ENCODE results near the gene SERPINA12. TPM values are rescaled to one million over a fixed set of nuclear protein-coding genes. Genes with fewer than 3 reads are reported as not detected.

SERPINA12 gene
- total and polyA plus RNA-seq, 10 of the 15 experiments (the other 5 are each of a cell fraction or from before 2014, with no cell fraction given) = not detected

DNA sequence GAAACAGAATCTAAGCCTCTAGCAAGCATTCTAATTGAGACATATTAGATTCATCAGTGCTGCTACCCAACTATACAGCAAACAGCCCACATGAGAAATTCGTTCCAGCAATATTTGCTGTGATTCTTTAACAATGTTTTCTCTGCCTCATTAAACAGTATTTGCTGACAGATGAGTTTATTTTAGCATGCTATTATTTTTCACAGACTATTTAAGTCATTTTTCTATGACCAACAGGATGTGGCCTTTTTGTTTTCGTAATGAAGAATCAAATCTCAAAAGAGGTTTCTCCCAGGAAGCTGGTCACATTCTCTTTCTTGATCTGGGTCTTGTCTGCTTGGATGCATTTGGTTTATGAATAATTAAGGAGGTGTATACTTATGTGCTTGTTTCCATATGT, 23.2 kb upstream of the SERPINA12 start:
- no TSS peak for BruUV-seq (replicated peaks)
- TF ChIP-seq RUNX3 (IDR thresholded peaks at IDR 0.05; ENCODE audit: low read length) = peak; percentile 27
- no peak for TF ChIP-seq IRF4 (IDR thresholded peaks at IDR 0.05; ENCODE audit: low read depth, low read length)
- TF ChIP-seq, protein P1, sequence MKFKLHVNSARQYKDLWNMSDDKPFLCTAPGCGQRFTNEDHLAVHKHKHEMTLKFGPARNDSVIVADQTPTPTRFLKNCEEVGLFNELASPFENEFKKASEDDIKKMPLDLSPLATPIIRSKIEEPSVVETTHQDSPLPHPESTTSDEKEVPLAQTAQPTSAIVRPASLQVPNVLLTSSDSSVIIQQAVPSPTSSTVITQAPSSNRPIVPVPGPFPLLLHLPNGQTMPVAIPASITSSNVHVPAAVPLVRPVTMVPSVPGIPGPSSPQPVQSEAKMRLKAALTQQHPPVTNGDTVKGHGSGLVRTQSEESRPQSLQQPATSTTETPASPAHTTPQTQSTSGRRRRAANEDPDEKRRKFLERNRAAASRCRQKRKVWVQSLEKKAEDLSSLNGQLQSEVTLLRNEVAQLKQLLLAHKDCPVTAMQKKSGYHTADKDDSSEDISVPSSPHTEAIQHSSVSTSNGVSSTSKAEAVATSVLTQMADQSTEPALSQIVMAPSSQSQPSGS (IDR thresholded peaks at IDR 0.05; ENCODE audit: low read length) = no peak
- TF ChIP-seq IKZF2 (IDR thresholded peaks at IDR 0.05) = peak in 1 of 2 experiments; percentile 21; a peak in 1 of 4 replicates
- 0 out of 2 replicates have a peak, but pooled peaks have one; percentile 34 for TF ChIP-seq MEF2A (IDR thresholded peaks at IDR 0.05; ENCODE audit: insufficient read depth, low read depth, low read length)
- TF ChIP-seq NR2F1 (conservative IDR thresholded peaks at IDR 0.05) = no peak
- no peak for TF ChIP-seq FOXK2 (IDR thresholded peaks at IDR 0.05)
- TF ChIP-seq BCLAF1 (IDR thresholded peaks at IDR 0.05) = no peak
- no peak for TF ChIP-seq ZSCAN29 (IDR thresholded peaks at IDR 0.05)
- TF ChIP-seq MEF2B (IDR thresholded peaks at IDR 0.05; ENCODE audit: partially characterized antibody, poor library complexity, severe bottlenecking) = peak; percentile 36
- Histone ChIP-seq H3K9ac (ENCODE audit: control insufficient read depth, insufficient read depth, low read length) (no peak overlapping the region), H3K4me3 (no peak overlapping the region), H3K36me3 (ENCODE audit: control insufficient read depth in 2 of 2, insufficient read depth in 2 of 2, low read length in 1 of 2) (no peaks in the 10 kb centered on the region), H3K27ac (ENCODE audit: control insufficient read depth, insufficient read depth) (no peak overlapping the region), H4K20me1 (ENCODE audit: control insufficient read depth, insufficient read depth) (no peaks in the 10 kb centered on the region), H2AFZ (ENCODE audit: control insufficient read depth, low read depth, low read length) (no peak overlapping the region; the same call in 1 of the 2 replicates), H3K9me3 (replicated peaks; ENCODE audit: control insufficient read depth, insufficient read depth, low read length) (no peaks in the 10 kb centered on the region; the same call in none of the 3 replicates), H3K4me2 (ENCODE audit: control insufficient read depth, insufficient read depth) (peak overlapping the region; percentile 41; the same call in 1 of the 2 replicates), H3K27me3 (replicated peaks in 1 of 2; ENCODE audit: control insufficient read depth in 2 of 2, insufficient read depth in 2 of 2, low read length in 1 of 2) (no peaks in the 10 kb centered on the region), H3K4me1 (ENCODE audit: control insufficient read depth, insufficient read depth, low read length) (peaks cover 4% of the 10 kb centered on the region; the same call in 1 of the 2 replicates), H3K79me2 (ENCODE audit: control insufficient read depth, insufficient read depth, low read length) (no peaks in the 10 kb centered on the region)
- POLR2A ChIA-PET = no interaction called here
- DNase-seq (ENCODE audit: low read depth, low spot score) = peak; percentile 37
- peak; percentile 27 for FAIRE-seq
- intact Hi-C loops (cut with micrococcal nuclease; ENCODE audit: unreplicated experiment) (no loop called here), in situ Hi-C loops (cut with MboI) (no loop called here)
- SMC1A ChIA-PET (ENCODE audit: uncharacterized antibody, unreplicated experiment) = no interaction called here
- CTCF ChIA-PET = interaction anchor here (0.8 to 2.1 kb wide), 6 partner anchors 9 to 106 kb away, joined by 3 to 10 read pairs (median 3); no protein-coding TSS in a partner anchor
- no peak; the same call in 2 of the 3 replicates for ATAC-seq
- WGBS (ENCODE audit: insufficient coverage, insufficient replicate concordance, low lambda C conversion rate, missing lambda C conversion rate) = 3% methylated on average over 2 of the region's 2 CpGs
- RAD21 ChIA-PET (ENCODE audit: unreplicated experiment) = no interaction called here

Measured in GM12878 (cell line).